ENCODE data around the gene CAST.

DNA sequence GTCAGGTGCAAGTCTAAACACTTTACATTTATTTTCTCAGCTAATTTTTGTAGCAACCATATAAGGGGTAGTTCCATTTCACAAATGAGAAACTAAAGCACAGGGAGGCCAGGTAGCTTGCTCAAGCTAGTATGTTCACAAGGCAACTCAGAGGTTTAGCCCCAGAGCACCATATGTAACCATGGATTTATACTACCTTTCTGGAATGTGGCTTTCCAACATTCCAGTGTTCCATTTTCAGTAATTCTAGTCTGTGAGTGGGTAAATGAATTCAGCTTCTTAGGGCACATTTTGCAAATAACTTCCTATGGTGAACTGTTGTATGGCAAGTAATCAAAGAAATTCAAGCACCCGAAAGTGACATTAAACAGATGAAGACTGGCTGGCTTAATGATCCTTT lies 25.0 kb upstream of the CAST start:
- no peak for TF ChIP-seq SUZ12 (IDR thresholded peaks at IDR 0.05; ENCODE audit: extremely low read depth, insufficient read depth, insufficient read length)
- TF ChIP-seq YY1 (IDR thresholded peaks at IDR 0.05; ENCODE audit: insufficient read depth, insufficient read length) = no peak

All from NT2/D1 (cell line).